EH (cell line): ENCODE results near the gene SLC12A7.
"Not testable (repeated sequence)": the region's sequence is repeated elsewhere in the genome, so short reads cannot be mapped to it uniquely, and the experiment has no call there.

Experiments used
- DNase-seq: peaks from one replicate; pipeline ENCODE4 v3.0.0-alpha.2; 2015; ENCODE audit warnings: low read depth

Gene SLC12A7

DNA sequence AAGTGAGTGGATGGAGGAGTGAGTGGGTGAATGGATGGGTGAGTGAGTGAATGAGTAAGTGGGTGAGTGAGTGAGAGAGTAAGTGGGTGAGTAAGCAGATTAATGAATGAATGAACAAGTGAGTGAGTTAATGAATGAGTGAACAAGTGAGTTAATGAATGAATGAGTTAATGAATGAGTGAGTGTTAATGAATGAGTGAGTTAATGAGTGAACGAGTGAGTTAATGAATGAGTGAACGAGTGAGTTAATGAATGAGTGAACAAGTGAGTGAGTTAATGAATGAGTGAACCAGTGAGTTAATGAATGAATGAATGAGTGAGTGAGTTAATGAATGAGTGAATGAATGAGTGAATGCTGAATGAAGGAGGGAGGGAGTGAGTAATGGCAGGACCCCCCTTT, 76.9 kb downstream of the SLC12A7 start:
- DNase-seq: no peak

DNA sequence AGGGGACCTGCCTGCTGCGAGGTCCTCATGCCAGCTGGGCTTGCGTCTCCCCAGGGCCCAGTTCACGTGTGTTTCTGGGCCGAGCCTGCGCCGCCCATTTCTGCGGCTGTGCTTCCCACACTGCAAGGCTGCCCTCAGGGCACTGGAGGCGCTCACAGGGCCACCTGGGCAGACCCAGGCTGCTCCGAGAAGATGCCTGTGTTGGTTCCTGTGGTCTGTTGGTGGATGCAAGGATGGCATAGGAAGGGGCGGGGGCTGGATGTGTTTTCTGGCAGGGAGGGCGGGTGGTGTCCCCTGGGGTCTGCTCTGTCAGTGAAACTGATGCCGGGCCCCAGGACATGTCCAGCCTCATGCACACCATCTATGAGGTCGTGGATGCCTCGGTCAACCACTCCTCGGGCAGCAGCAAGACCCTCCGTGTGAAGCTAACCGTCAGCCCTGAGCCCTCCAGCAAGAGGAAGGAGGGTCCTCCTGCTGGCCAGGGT, 77.4 kb downstream of the SLC12A7 start:
- DNase-seq: no peak

GRCh38 chr5:1033606-1034420, 78.0 kb downstream of the SLC12A7 start:
- DNase-seq: no peak

DNA sequence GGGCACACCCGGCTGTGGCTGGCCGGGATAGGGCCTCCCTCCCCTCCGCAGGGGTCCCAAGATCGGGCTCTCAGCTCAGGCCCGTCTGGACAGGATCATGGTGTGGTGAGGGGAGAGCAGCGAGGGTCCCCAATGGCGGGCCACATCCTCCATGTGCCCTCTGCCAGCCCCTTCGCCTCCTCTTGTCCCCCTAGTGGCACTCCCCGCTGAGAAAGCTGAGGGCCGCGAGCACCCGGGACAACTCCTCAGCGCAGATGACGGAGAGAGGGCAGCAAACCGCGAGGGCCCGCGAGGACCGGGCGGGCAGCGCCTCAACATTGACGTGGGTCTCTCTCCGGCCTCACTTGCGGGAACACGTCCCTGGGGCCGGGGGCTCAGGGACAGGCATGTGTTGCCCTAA, 78.7 kb downstream of the SLC12A7 start:
- no peak for DNase-seq

DNA sequence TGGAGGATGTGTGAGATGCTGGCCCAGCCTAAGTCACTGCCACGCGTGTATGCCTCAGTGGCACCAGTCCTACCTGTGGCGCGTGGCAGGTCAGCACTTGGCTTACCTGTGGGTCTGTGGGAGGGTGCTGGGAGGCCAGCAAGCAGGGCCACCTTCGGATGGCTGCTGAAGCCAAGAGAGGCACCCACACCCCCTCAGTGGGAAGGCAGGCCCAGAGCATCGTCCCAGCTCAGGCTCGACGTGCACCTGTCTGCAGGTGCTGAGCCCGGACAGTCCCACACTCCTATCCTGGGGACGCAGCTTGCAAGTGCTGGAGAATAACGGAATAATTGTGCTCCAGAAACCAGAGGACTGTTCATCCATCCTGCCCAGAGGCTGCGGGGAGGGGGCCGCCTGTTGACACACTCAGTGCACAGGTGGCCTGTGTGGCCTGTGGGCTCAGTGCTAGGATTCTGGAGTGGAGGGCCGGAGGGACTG, 79.3 kb downstream of the SLC12A7 start:
- no peak for DNase-seq

GRCh38 chr5:1032011-1032410, 79.9 kb downstream of the SLC12A7 start:
- DNase-seq: no peak

GRCh38 chr5:1031306-1031959, 80.4 kb downstream of the SLC12A7 start:
- no peak for DNase-seq

GRCh38 chr5:1030801-1031271, 81.0 kb downstream of the SLC12A7 start:
- no peak for DNase-seq

- no peak for DNase-seq
Measured at GRCh38 chr5:1029945-1030625, 81.8 kb downstream of the SLC12A7 start.

DNA sequence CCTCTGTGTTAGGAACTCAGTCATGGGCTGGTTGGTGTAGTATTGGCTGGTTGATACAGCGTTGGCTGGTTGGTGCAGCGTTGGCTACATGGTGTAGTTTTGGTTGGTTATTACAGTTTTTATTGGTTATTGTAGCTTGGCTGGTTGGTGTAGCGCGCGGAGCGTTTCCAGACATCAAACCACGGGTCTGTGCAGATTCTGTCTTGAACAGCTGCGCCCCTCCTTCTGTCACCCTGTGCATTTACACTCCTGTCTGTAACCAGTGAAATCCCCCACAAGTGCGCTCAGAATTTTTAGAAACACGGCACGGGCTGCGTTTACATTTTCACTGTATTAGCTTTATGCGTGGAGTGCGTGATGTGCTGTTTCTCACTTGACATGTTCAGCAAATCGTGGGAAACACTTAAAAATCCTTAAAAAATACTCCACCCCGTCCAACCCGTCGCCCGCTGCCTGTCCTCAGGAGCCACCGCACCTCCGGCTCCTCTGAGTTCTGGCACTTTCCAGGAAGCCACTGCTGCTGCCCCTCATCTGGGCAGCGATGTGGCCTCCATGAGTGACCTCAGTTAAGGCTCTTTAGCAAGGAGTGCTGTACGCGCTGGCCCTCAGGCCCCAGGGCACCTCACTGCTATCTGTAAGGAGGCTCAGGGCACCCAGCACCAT, 82.5 kb downstream of the SLC12A7 start:
- DNase-seq: no peak

DNA sequence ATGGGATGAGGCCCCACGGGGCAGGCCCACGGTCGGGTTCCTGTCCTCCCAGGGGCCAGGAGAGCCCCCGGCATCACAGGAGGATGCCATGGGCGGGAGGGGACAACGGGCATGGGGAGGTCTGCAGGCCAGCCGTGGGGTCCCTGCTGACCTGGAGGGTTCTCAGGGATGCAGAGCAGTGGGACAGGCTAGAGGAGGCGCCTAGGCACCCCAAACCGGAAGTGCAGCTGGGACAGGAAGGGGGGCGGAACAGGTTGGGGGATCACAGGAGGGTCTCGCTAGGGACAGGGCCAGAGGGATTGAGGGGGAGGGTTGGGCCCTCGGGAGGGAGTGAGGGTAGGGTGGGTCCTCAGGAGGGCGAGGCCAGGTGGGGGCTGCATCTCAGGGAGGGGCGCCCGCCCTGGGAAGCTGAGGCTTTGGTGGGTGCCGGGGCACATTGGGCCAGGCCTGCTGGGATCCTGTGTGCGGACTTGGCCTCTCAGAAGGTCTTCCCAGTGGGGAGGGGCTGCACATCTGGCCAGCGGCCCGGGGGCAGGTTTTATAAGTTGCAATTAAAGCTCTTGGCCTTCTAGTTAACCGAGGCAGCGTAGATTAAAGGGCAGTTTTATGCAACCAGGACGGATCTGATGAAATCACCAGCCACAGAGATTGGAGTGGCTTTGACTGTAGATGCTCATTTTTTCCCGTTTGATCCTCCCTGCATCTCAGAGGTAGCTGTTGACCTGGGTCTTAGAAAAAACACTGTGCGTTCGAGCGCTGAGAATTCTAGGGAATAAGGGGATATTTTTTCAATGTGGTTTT, 83.2 kb downstream of the SLC12A7 start:
- no peak for DNase-seq

GRCh38 chr5:1027631-1028441, 84.0 kb downstream of the SLC12A7 start:
- no peak for DNase-seq

DNA sequence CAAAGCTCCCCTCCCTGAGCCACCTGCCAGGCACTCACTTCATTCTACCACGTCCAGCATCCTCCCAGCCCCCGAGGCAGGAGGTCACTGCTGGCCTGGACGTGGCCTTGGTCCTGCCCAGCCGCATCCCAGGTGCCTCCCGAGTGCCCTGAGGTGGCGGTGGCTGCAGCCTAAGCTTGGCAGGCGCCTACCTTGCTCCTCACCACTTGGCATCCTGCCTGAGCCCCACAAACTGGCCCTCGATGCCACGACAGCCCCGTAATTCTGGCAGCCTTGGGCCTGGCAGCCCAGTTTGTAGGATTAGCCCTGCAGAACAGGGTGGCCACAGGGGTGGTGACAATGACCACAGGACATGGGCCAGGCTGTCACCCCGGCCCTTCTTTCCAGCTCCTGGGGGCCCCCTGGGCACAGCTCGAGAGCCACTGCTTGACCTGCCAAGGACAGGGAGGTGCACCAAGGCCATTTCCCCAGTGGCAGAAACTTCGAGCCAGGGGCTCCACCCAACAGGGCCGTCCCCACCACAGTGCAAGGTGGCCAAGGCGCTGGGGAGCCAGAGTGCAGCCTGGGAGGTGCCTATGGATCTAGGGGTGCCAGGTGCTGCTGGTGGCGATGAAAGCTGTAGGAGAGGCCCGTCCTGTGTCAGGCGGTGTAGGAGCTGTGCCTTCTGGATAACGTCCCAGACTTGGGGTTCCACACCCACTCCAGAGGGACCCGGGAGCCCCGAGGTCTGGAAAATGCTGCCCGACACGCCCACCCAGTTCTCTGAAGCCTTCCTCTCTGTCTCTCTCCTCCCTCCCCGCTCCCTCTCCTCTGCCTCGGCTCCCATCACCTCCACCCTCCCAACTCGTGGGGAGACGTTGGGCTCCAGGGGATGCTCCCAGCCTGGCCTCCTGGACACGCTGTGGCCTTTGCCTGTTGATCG, 84.9 kb downstream of the SLC12A7 start:
- DNase-seq: no peak

GRCh38 chr5:1021969-1022336, 89.9 kb downstream of the SLC12A7 start:
- not testable (repeated sequence) for DNase-seq

DNA sequence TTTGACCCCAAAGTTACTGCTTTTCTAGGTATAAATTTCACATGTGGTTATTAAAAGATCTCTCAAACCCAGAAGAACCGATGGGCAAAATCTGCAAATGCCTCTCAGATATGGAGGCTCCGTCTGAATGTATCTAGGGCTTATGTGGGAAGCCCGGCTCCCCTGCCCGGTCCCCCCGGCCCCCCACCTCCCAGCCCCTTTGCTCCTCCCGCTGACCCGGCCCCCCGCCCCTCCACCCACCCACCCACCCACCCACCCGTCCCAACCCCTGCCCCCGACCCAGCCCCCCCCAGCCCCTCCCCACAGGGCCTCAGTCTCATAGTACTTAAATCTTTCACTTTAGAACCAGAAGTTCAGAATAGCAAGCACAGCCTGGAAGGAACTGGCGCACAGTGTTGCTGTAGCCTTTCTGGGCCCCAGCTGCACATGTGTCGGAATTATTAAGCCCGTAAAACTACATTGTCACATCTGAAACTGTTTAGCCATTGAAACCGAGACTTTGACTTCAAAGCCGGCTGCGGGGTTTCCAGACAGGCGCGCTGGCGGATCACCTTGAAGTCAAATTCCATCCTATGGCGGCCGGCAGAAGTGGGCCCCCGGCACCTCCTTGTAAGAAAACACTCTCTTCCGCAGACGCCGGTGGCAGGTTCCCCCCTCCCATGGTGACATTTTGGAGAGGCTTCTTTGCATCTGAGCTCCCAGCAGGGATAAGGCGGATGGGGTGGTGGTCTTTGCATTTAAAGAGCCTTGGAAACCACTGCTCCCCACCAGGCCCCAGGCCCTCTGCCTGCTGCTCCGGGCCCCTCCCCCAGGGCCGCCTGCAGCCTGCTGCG, 90.5 kb downstream of the SLC12A7 start:
- DNase-seq: no peak

- DNase-seq: no peak
Measured at GRCh38 chr5:1020452-1020961, 91.4 kb downstream of the SLC12A7 start.

DNA sequence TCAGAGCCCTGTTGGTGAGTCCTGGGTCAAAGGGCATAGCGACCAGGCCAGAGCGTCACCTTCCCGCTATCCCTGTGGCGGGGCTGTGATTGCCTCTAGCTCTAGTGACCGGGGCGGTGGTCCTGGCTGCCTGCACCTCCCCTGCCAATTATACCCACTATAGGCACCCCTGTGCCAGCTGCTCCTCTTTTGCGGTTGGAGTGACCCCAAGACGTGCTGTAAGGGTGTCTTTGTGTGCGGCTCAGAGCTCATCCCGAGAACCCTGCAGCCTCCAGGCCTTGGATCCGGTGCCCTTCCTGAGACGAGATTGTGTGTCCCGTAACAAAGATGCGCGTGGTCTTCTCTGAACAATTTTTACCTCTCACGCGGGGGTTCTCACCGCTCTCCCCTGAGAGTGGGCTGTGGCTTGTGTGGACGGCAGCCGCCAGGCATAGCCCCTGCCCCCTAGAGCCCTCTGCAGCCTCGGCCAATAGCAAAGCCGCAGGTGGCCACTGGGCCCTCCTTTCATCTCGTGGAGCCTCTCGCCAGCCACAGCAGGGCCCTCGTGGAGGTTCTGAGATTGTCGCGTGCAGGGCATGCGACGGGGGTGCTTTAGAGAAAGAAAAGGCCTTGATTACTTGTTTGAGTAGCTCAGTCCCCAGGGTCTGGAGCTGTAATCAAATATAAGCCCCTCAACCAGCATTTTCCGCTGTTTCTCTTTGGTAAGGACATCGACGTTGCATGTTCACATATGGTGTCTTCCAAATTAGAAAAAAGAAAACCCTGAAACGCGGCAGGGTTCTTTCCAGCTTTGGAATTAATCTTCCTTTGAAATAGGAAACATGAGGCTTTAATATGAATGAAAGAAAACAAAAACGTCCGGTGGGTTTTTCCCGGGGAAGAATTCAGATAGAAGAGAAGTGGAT, 92.6 kb downstream of the SLC12A7 start:
- no peak for DNase-seq
